HG02678 (cell line): Measurements from ENCODE around the gene PLD3.
"Not testable (repeated sequence)": the region's sequence is repeated elsewhere in the genome, so short reads cannot be mapped to it uniquely, and the experiment has no call there.

Experiments used
- ATAC-seq: cut with Tn5 transposase; IDR thresholded peaks from one replicate; pipeline ENCODE4 v1.9.1; 2021; ENCODE audit warnings: mild to moderate bottlenecking, moderate library complexity; ENCODE audit not compliant: unreplicated experiment

The PLD3 gene

DNA sequence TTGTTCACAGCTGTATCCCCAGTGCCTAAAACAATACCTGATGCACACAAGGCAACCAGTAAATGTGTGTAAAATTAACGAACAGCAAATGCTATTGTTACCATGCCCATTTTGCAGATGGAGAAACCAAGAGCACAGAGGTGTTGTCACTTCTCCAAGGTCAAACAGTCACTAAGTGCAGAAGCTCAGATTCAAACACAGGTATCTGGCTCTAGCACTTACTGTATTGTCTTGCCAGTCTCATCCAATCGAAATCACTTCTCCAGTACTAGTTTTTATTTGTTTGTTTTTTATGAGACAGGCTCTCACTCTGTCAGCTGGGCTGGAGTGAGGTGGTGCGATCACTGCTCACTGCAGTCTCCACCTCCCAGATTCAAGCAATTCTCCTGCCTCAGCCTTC lies 13.7 kb downstream of the PLD3 start:
- ATAC-seq: no peak

DNA sequence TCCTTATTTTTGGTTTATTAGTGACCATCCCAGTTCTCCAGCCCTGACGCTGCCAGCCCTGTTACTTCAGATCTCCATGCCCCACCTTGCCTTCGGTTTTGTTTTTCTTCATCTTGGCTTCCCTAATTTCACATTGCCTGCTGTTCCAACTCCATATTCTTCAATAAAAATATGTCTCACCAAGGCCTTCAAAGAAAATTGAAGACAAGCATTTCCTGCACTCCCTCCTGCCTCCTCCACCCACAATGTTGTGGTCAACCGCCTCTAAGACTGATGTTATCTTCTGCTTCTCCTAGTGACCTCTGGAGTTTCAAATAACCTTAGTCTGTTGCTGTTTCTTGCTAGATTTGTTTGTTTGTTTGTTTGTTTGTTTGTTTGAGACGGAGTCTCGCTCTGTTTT lies 14.6 kb downstream of the PLD3 start:
- ATAC-seq: no peak

- no peak for ATAC-seq
These were observed 16.5 kb downstream of the PLD3 start for GRCh38 chr19:40365010-40365409.

DNA sequence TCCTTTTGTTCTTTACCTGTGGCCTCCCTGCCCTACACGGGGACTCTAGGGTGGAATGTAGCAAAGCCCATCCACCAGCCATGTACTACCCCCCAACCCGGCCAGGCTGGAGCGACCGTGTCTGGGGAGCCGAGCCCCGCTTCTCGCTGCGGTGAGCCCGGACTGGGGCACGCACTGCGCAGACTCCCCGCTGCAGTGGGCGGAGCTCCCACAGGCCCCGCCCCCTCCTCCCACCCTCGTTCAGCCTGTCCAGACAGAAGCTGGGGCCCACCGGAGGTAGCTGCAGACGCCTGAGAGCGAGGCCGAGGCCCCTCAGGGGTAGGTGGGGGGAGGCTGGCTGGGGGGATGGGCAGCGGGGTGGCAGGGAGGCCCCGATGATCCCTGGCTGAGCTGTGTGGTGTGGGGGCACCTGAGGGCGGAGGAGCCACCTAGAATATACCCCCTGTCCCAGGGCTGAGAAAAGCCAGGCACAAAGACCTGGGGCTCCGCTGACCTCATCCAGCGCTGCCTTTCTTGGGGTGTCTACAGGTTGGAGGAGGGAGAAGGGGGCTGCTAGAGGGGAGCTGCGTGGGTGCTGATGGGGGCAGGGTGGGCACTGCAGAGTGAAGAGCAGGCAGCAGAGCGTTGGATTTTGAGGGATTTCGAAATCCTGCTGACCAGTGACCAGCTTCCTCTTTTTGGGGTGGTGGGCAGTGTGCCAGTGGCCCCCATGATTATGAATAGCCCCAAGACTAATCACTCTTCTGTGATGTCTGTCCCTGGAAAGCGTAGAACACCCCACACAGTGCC lies 17.3 kb downstream of the PLD3 start:
- no peak for ATAC-seq

DNA sequence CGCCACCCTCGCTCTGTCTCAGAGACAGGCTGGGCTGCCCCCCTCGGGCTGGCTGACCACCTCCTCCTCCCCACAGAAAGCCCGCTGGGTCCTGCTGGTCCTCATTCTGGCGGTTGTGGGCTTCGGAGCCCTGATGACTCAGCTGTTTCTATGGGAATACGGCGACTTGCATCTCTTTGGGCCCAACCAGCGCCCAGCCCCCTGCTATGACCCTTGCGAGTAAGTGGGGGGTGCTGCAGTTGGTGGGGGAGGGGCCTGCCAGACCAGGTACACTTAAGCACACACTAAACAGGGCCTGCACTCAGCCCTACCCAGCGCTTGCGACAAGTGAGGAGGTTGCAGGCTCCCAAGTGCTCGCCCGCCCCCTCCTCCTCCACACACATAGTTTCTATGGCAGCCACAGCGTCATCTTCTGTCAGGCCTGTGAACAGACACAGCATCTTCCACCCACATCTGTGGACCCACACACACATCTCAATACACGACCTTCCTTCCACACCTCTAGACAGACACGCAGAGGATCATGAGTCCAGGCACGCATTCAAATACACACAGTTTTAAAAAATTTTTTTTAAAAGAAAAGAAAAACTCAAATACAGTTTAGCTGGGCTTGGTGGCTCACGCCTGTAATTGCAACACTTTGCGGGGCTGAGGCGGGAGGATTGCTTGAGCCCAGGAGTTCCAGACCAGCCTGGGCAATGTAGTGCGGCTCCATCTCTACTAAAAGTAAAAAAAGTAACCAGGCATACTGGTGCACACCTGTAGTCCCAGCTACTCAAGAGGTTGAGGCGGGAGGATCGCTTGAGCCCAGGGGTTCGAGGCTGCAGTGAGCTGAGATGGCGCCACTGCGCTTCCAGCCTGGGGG lies 18.4 kb downstream of the PLD3 start:
- no peak for ATAC-seq

- no peak for ATAC-seq
These were observed 19.3 kb downstream of the PLD3 start for GRCh38 chr19:40367577-40368434.

DNA sequence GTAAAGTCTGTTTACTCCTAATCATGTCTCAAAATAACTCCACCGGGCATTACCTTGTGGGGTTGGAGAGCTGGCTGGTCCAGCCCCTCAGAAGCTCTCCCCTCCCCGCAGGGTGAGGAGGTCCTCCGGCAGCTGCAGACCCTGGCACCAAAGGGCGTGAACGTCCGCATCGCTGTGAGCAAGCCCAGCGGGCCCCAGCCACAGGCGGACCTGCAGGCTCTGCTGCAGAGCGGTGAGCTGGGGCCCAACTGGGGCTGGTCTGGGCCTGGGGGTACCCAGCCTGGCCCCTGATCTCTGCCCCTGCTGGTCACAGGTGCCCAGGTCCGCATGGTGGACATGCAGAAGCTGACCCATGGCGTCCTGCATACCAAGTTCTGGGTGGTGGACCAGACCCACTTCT lies 21.3 kb downstream of the PLD3 start:
- ATAC-seq: no peak

- not testable (repeated sequence) for ATAC-seq
These were observed 21.8 kb downstream of the PLD3 start for GRCh38 chr19:40370253-40370652.

GRCh38 chr19:40370997-40371801 lies 22.7 kb downstream of the PLD3 start:
- no peak for ATAC-seq

DNA sequence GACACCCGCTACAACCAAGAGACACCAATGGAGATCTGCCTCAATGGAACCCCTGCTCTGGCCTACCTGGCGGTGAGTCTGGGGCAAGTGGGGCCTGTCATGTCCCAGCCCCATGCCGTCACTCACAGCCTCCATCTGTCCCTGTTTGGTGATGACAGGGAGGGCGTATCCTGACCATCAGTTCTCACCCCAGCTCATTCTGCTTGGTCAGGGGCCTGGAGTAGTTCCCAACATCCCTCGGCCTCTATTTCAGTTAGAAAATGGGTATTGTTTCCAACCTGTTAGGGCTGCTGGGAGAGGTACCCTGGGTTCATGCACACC lies 23.3 kb downstream of the PLD3 start:
- no peak for ATAC-seq

DNA sequence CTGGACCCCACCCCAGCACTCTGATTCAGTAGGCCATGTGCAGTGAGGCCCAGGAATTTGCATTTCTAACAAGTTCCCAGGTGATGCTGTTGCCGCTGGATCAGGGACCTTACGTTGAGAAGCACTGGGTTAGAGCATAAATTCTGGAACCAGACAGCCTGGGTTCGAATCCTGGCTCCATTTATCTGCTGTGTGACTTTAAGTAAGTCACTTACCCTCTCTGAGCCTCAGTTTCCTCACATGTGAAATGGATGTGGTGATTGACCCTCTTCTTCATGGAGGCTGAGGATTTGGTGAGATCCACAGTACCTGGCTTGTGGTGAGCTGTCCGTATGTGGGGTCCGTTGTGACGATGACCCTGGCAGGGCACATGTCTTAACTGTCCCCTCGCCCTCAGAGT lies 25.6 kb downstream of the PLD3 start:
- ATAC-seq: no peak

- ATAC-seq: no peak
These were observed 27.9 kb downstream of the PLD3 start for GRCh38 chr19:40376286-40376862.

DNA sequence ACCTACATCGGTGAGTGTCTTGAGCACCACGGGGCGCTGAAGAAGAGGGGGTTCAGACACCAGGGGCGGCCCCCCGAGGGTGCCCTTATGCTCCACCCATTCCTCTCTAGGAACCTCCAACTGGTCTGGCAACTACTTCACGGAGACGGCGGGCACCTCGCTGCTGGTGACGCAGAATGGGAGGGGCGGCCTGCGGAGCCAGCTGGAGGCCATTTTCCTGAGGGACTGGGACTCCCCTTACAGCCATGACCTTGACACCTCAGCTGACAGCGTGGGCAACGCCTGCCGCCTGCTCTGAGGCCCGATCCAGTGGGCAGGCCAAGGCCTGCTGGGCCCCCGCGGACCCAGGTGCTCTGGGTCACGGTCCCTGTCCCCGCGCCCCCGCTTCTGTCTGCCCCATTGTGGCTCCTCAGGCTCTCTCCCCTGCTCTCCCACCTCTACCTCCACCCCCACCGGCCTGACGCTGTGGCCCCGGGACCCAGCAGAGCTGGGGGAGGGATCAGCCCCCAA lies 29.4 kb downstream of the PLD3 start:
- ATAC-seq: no peak

DNA sequence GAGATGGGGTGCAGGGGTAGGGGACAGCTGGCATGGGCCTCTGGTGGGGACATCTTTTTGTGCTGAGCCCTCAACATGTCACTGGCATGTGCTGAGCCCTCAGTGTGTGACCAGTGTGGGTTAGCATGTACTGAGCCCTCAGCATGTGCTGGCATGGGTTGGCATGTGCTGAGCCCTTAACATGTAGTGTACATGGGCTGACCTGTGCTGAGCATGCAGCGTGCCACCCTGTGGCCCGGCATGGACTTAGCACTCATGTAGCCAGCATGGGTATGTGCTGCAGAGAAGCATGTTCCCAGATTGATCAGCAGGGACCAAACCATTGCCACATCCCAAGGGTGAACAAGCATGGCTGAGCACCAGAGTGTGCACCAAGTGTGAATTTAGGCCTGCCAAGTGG lies 30.0 kb downstream of the PLD3 start:
- no peak for ATAC-seq

- ATAC-seq: no peak
These were observed 31.1 kb downstream of the PLD3 start for GRCh38 chr19:40379446-40380198.

- no peak for ATAC-seq
These were observed 31.9 kb downstream of the PLD3 start for GRCh38 chr19:40380199-40381037.

- no peak for ATAC-seq
These were observed 32.8 kb downstream of the PLD3 start for GRCh38 chr19:40381321-40381720.

DNA sequence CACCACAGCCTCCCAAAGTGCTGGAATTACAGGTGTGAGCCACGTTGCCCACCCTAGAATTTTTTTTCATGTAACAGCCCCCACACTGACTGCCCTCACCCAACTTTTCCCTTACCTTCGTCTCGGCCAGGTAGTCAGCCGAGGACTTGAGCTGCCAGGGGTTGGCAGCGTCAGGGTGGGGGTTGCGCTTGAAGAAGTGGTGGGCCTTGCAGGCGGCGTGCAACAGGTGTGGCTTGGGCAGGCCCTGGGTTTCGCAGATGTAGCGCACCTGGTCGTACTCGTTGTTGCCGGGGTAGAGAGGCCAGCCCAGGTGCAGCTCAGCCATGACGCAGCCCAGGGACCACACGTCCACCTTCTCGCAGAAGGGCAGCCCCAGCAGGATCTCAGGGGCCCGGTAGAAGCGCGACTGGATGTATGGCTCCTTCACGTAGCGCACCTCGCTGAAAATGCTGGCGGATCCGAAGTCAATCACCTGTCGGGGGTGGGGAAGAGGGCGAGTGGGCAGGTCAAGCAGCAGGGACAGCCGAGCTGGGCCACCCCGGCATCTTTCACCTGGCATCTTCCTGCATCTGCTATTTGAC lies 35.3 kb downstream of the PLD3 start:
- ATAC-seq: no peak
